HG02588 (cell line): ENCODE results near the gene NELL2.

Experiments used
- ATAC-seq: cut with Tn5 transposase; IDR thresholded peaks from one replicate; pipeline ENCODE4 v1.9.1; 2021; ENCODE audit warnings: mild to moderate bottlenecking, moderate library complexity; ENCODE audit not compliant: unreplicated experiment

Gene NELL2

DNA sequence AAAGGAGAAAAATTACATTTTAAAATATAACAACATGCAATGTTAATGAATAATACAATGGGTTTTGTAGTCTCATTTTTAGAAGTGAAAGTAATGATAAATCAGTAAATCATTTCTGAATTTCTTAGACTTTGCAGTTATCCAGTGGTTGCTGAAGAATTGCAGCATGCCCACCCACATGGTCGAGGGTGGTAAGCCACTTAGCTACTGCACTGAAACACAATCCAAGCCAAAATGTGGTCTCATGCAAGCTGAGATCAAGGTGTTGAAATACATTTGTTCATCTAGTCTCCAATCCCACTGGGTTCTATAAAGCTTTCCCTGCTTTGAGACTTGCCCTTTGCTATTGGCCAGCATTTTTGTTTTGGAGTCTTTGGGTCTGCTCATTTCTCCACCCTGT is 247.9 kb downstream of the NELL2 start:
- no peak for ATAC-seq

GRCh38 chr12:44627387-44628166 is 248.5 kb downstream of the NELL2 start:
- no peak for ATAC-seq

DNA sequence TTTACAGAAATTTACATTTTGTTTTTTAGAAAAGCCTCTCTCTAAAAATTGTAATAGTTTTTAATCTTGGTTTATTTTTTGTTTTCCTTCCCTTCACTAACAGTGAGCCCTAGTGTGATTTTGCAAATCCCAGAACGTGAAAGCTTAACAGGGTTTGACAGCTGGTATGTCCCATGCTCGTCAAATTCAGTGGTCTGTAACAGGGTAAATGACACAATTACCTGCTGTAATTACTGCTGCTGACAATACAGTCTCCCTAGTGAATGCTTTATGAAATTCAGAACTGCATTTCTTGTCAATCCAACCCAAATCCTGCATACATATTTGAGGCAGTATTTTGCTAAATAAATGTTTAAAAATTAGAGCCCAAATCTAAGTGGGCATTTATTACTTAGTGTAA is 249.2 kb downstream of the NELL2 start:
- ATAC-seq, result no peak

GRCh38 chr12:44618946-44619345 is 257.2 kb downstream of the NELL2 start:
- ATAC-seq, result no peak

GRCh38 chr12:44616402-44616801 is 259.7 kb downstream of the NELL2 start:
- no peak for ATAC-seq

DNA sequence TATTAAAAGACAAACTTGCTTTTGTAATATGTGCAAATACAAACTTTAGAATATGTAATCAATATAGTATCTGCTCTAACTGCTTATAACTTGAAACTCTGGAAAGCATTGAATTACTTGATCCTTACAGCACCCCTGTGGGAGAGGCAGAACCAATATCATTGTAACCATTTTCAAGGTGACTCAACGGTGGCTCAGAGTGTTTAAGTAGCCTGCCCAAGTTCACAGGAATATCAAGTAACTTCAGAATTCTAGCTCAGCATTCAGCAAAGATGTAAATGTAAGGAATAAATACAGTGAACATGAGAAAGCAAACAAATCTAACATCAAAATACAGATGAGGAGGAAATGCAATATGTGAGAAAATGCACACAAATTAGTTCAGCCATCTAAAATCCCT is 264.6 kb downstream of the NELL2 start:
- no peak for ATAC-seq

DNA sequence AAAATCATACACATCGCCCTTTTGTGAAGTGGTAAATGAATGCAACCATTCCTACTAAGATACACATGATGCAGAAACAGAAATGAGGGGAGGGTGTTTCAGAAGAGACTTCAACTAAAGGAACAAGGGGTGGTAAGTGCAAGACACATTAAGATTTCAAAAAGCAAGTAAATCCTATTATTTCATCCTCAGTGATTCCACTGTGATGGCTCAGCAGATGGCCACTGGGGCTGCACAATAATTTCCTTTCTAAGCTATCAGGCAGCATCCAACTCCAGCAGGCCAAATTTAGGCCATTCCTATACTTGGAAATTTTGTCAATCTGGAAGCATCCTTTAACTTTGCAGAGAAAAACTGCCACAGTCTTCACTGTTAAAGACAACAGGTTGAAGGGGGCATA is 272.4 kb downstream of the NELL2 start:
- ATAC-seq, result no peak

GRCh38 chr12:44592626-44593025 is 283.5 kb downstream of the NELL2 start:
- no peak for ATAC-seq

- no peak for ATAC-seq
These were observed 286.4 kb downstream of the NELL2 start for GRCh38 chr12:44589697-44590096.

- no peak for ATAC-seq
These were observed 287.5 kb downstream of the NELL2 start for GRCh38 chr12:44588651-44589050.

DNA sequence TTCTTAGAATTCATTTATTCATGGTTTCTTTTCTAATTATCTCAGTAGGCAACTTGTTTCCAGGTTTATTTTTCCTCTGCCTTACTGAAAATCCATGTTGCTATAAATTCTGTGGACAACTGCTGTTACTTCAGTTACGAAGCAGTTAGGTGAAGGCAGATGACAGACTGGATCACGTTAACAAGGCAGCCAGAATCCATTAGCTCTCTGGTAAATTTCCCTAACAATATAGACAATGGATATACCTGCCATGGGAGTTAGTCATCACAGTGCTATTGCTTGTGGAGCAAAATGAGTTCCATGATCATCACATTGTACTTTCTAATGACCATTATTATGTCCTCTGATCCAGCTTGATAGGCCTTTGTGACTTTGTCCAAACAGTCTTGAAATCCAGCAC is 291.5 kb downstream of the NELL2 start:
- ATAC-seq, result no peak

DNA sequence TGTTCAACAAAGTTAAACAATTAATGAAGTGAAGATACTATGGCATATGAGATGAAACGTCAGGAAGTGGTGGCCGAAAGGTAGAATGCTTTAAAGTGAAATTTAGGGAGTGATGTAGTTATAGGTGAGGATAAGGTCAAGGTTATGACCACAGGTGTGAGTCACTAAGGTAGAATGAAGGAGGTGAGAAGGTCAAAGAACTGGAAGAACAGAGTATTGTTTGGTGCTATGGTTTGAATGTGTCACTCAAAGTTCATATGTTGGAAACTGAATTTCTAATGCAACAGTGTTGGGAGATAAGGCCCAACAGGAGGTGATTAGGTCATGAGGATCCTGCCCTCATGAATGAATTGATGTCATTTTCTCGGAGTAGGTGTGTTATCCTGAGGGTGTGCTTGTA is 293.6 kb downstream of the NELL2 start:
- no peak for ATAC-seq

DNA sequence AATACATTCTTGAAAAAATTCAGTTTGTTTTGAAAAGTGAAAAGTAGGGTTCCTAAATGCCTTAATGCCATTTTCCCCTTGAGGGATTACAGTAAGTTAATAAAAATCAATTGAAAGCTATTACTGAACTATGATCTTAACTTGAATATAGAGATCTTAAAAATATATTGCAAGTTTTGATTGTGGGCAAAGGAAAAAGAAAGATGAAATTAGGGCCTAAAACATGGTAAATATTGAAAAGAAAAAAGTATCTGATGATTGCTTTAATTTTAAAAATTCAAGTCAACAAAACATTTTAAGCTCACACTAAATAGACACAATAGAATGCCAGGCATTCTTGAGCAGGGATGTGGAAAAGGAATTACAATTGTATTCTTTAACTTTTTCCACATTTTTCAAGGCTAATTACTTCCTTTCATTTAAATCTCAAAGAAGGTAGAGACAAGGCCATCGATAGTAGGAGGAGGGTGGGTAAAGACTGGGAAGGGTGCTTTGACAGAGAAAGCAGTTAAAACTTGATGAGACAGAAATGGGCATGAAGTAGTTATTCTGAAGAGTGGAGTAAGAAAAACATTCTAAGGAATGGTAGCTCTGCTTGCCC is 294.4 kb downstream of the NELL2 start:
- ATAC-seq, result no peak

GRCh38 chr12:44574586-44574985 is 301.5 kb downstream of the NELL2 start:
- no peak for ATAC-seq

DNA sequence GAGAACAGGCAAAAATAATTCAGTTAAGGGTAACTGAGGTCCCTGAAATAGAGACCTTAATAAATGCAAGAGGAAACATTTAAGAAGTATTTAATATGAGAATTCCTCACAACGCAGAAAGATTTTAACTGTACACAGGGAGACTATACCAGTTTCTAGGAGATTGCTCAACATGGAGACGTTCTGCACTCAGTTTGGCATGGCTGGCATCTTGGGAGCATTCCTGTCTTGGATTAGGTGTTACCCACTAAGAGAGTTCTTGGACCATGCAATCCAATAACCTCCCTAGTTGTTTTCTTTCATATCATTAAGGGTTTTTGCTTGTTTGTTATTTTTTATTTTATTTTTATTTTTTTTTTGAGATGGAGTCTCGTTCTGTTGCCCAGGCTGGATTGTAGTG is 302.4 kb downstream of the NELL2 start:
- no peak for ATAC-seq

DNA sequence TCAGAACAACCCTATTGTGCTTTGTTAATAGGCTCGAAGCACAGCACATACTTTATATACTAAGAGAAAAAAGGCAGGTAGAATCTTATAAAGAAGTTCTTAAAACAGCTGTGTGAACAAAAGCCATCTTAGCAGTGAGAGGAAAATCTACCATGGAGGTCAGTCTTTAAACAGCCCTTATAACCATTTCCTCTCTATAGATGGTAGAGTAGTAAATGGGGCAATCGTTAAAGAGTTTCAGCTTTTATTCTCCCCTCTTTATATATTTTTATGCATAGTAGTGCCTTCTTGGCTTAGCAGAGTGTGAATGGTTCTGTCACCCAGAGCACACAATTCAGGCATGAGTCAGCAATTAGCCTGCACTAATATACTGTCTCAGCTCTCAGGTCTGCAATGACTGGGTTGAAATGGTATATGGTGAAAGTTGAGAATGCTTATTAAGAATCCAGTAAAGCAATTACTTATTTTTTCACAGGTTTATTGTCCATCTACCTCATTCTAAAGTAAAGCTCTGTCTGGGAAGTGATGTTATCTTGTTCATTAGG is 305.0 kb downstream of the NELL2 start:
- no peak for ATAC-seq

GRCh38 chr12:44570036-44570583 is 306.0 kb downstream of the NELL2 start:
- ATAC-seq, result no peak

- ATAC-seq, result no peak
These were observed 311.0 kb downstream of the NELL2 start for GRCh38 chr12:44565163-44565562.

DNA sequence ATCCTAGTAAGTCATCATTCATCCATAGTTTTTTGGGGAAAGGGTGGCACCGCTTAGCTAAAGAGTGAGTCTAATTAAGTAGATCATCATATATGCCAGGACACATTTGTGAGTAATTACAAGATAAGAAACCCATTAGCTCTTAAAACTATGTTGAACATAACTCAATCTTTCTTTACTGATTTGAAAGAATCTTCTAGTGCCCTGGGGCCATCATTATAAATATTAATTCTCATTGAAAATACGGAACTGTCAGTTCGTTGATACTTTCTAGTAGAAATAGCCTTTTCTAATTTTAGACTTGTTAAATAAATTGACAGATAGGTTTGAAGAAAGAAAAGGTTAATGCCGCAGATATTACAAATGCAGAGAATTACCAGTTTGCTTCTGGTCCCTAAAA is 312.6 kb downstream of the NELL2 start:
- ATAC-seq, result no peak

DNA sequence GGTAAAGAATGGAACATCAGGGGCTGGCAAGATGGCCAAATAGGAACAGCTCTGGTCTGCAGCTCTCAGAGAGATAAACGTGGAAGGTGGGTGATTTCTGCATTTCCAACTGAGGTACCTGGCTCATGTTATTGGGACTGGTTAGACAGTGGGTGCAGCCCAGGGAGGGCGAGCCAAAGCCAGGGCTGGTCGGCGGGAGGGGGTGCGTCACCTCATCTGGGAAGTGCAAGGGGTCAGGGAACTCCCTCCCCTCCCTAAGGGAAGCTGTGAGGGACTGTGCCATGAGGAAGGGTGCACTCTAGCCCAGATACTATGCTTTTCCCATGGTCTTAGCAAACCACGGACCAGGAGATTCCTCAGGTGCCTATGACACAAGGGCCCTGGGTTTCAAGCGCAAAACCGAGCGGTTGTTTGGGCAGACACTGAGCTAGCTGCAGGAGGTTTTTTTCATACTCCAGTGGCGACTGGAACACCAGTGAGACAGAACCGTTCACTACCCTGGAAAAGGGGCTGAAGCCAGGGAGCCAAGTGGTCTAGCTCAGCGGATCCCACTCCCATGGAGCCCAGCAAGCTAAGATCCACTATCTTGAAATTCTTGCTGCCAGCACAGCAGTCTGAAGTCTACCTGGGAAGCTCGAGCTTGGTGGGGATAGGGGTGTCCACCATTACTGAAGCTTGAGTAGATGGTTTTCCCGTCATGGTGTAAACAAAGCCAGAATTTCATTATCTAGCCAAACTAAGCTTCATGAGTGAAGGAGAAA is 317.6 kb downstream of the NELL2 start:
- no peak for ATAC-seq

- no peak for ATAC-seq
These were observed 320.7 kb downstream of the NELL2 start for GRCh38 chr12:44555454-44555853.
